ENCODE results near the gene TMEM255B. TPM values are rescaled to one million over a fixed set of nuclear protein-coding genes. Genes with fewer than 3 reads are reported as not detected.

Gene TMEM255B
- total and polyA plus RNA-seq, 11 donors = 1.4 to 20.3 (median 4.4) TPM

DNA sequence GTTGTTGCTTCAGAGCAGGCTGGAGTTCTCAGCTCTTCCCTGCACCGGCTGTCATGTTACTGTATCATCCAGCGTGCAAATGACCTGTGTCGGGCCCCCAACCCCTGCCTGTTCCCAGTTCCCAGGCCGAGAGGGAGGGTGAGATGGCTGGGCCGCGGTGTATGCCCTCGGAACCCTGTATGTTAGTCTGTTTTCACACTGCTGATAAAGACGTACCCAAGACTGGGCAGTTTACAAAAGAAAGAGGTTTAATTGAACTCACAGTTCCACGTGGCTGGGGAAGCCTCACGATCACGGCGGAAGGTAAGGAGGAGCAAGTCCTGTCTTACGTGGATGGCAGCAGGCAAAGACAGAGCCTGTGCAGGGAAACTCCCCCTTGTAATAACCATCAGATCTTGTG lies 10.9 kb downstream of the TMEM255B start:
- Histone ChIP-seq H3K27ac (no peak overlapping the region), H3K27me3 (no peaks in the 10 kb centered on the region), H3K4me1 (peaks cover 0 to 11% (median 0%) of the 10 kb centered on the region in 12 donors), H3K4me3 (no peak overlapping the region), H3K36me3 (peaks cover 0 to 13% (median 0%) of the 10 kb centered on the region in 9 donors), H3K9me3 (peaks cover 0 to 14% (median 2%) of the 10 kb centered on the region in 12 donors)
- DNase-seq (peak in 2 of 5 donors; percentile 1 to 20), ATAC-seq (no peak)
- WGBS, 4 donors = 84 to 90% (median 88%) methylated on average over 13 of the region's 13 CpGs
- intact Hi-C loops (cut with DNase I) = no loop called here
- no peak for TF ChIP-seq CTCF (IDR thresholded peaks at IDR 0.05)
- TF ChIP-seq POLR2A (IDR thresholded peaks at IDR 0.05) = no peak

DNA sequence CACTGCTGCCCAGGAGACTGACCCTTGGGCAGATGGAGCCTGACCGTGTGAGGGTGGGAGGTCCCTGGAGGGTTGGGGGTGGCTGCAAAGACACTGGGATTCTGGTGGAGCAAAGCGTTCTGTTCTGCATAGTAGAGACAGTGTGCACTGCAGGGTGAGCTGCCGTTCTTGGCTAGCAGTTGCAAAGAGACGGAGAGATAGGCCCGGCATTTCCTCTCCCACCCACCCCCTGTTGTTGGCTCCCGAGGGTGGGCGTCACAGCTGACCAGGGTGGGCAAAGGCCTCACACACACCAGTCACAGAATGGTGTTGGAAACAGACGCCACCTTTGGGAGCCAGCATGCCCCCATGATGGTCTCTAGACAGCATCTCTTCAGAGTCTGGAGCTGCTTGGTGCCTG lies 11.4 kb downstream of the TMEM255B start:
- H3K36me3 ChIP-seq = peaks cover 0 to 13% (median 0%) of the 10 kb centered on the region in 9 donors
- peak in 1 of 5 donors; percentile 17 for DNase-seq
- no peak overlapping the region for H3K4me3 ChIP-seq
- H3K9me3 ChIP-seq = peaks cover 0 to 14% (median 2%) of the 10 kb centered on the region in 12 donors
- 78 to 83% (median 79%) methylated on average over 6 to 8 of the region's 8 CpGs for WGBS, 4 donors
- peaks cover 0 to 3% (median 0%) of the 10 kb centered on the region in 9 donors for H3K27me3 ChIP-seq
- TF ChIP-seq POLR2A (IDR thresholded peaks at IDR 0.05) (no peak), CTCF (IDR thresholded peaks at IDR 0.05) (no peak)
- no peak overlapping the region for H3K27ac ChIP-seq
- no peak for ATAC-seq
- peaks cover 0 to 11% (median 0%) of the 10 kb centered on the region in 12 donors for H3K4me1 ChIP-seq
- intact Hi-C loops (cut with DNase I) = no loop called here

GRCh38 chr13:113770937-113771336 lies 11.9 kb downstream of the TMEM255B start:
- peaks cover 0 to 7% (median 0%) of the 10 kb centered on the region in 9 donors for H3K27me3 ChIP-seq
- 92 to 97% (median 93%) methylated on average over 5 of the region's 5 CpGs for WGBS, 4 donors
- H3K27ac ChIP-seq = no peak overlapping the region

More at GRCh38 chr13:113770937-113771336, 11.9 kb downstream of the TMEM255B start:
- no peak for TF ChIP-seq CTCF (IDR thresholded peaks at IDR 0.05)
- no peak for ATAC-seq
- peaks cover 0 to 13% (median 0%) of the 10 kb centered on the region in 9 donors for H3K36me3 ChIP-seq
- peak in 1 of 5 donors; percentile 1 for DNase-seq
- no peak overlapping the region for H3K4me3 ChIP-seq
- peaks cover 0 to 14% (median 2%) of the 10 kb centered on the region in 12 donors for H3K9me3 ChIP-seq
- intact Hi-C loops (cut with DNase I) = no loop called here
- peaks cover 0 to 11% (median 0%) of the 10 kb centered on the region in 12 donors for H3K4me1 ChIP-seq
